ENCODE results near the gene SLC39A11. TPM values are rescaled to one million over a fixed set of nuclear protein-coding genes. Genes with fewer than 3 reads are reported as not detected.

The SLC39A11 gene
- total RNA-seq, 4 donors from 2014 or later, result 23.0 to 30.9 (median 27.6) TPM

- H3K4me3 ChIP-seq, result no peak overlapping the region
- H3K36me3 ChIP-seq, result peaks cover 0 to 25% (median 0%) of the 10 kb centered on the region in 3 donors
- H3K4me1 ChIP-seq, result no peaks in the 10 kb centered on the region
- WGBS, 2 donors, result 64 to 86% methylated on average over 4 of the region's 4 CpGs
- TF ChIP-seq CTCF (IDR thresholded peaks at IDR 0.05) (no peak), POLR2A (IDR thresholded peaks at IDR 0.05) (no peak)
- no peaks in the 10 kb centered on the region for H3K9me3 ChIP-seq
- no peak for DNase-seq
- H3K27me3 ChIP-seq, result no peaks in the 10 kb centered on the region
- intact Hi-C loops (cut with DNase I), result no loop called here
- no peak overlapping the region for H3K27ac ChIP-seq
These were observed 204.6 kb downstream of the SLC39A11 start for GRCh38 chr17:72887917-72888316.

- no peak for TF ChIP-seq CTCF (IDR thresholded peaks at IDR 0.05)
- no peak for TF ChIP-seq POLR2A (IDR thresholded peaks at IDR 0.05)
- Histone ChIP-seq H3K4me1 (no peaks in the 10 kb centered on the region), H3K27ac (no peak overlapping the region), H3K27me3 (no peaks in the 10 kb centered on the region), H3K4me3 (no peak overlapping the region), H3K36me3 (peaks cover 0 to 31% (median 0%) of the 10 kb centered on the region in 3 donors), H3K9me3 (no peaks in the 10 kb centered on the region)
- 79 to 80% methylated on average over 8 of the region's 8 CpGs for WGBS, 2 donors
- no peak for DNase-seq
- intact Hi-C loops (cut with DNase I), result no loop called here
These were observed 205.2 kb downstream of the SLC39A11 start for GRCh38 chr17:72887322-72887721.

- Histone ChIP-seq H3K4me1 (no peaks in the 10 kb centered on the region), H3K27ac (no peak overlapping the region), H3K27me3 (no peaks in the 10 kb centered on the region), H3K4me3 (no peak overlapping the region), H3K36me3 (peaks cover 0 to 31% (median 0%) of the 10 kb centered on the region in 3 donors), H3K9me3 (no peaks in the 10 kb centered on the region)
- intact Hi-C loops (cut with DNase I), result no loop called here
- DNase-seq, result no peak
- TF ChIP-seq POLR2A (IDR thresholded peaks at IDR 0.05) (no peak), CTCF (IDR thresholded peaks at IDR 0.05) (no peak)
- 93 to 95% methylated on average over 3 of the region's 3 CpGs for WGBS, 2 donors
These were observed 205.9 kb downstream of the SLC39A11 start for GRCh38 chr17:72886622-72887021.

GRCh38 chr17:72884066-72884465 is 208.4 kb downstream of the SLC39A11 start:
- H3K27ac ChIP-seq, result no peak overlapping the region
- intact Hi-C loops (cut with DNase I), result no loop called here
- no peak for DNase-seq
- WGBS, 2 donors, result 62 to 77% methylated on average over 2 of the region's 2 CpGs
- H3K9me3 ChIP-seq, result peaks cover 0 to 22% (median 15%) of the 10 kb centered on the region in 3 donors
- TF ChIP-seq CTCF (IDR thresholded peaks at IDR 0.05) (no peak), POLR2A (IDR thresholded peaks at IDR 0.05) (no peak)
- no peaks in the 10 kb centered on the region for H3K27me3 ChIP-seq
- no peaks in the 10 kb centered on the region for H3K4me1 ChIP-seq
- H3K36me3 ChIP-seq, result peaks cover 0 to 44% (median 0%) of the 10 kb centered on the region in 3 donors
- H3K4me3 ChIP-seq, result no peak overlapping the region

- H3K36me3 ChIP-seq, result peaks cover 0 to 38% (median 0%) of the 10 kb centered on the region in 3 donors
- H3K9me3 ChIP-seq, result peaks cover 0 to 22% (median 15%) of the 10 kb centered on the region in 3 donors
- intact Hi-C loops (cut with DNase I), result no loop called here
- 94 to 100% methylated on average over 4 to 5 of the region's 5 CpGs for WGBS, 2 donors
- H3K27ac ChIP-seq, result no peak overlapping the region
- no peaks in the 10 kb centered on the region for H3K27me3 ChIP-seq
- H3K4me1 ChIP-seq, result no peaks in the 10 kb centered on the region
- H3K4me3 ChIP-seq, result no peak overlapping the region
- no peak for TF ChIP-seq POLR2A (IDR thresholded peaks at IDR 0.05)
- no peak for TF ChIP-seq CTCF (IDR thresholded peaks at IDR 0.05)
- no peak for DNase-seq
These were observed 209.1 kb downstream of the SLC39A11 start for GRCh38 chr17:72883351-72883750.

Measured in esophagus squamous epithelium (tissue), 5 donors.